Globus pallidus (tissue), 1 donor: ENCODE measurements around the gene PIP5K1B.
"Not testable (repeated sequence)": the region's sequence is repeated elsewhere in the genome, so short reads cannot be mapped to it uniquely, and the experiment has no call there.

Source experiments
- DNase-seq: peaks from one replicate; pipeline ENCODE4 v3.0.0-alpha.2; 2015; ENCODE audit warnings: low spot score

PIP5K1B gene

GRCh38 chr9:69028754-69029153 lies 323.7 kb downstream of the PIP5K1B start:
- DNase-seq, result no peak

- no peak for DNase-seq
Observed at GRCh38 chr9:69029535-69029934, 324.5 kb downstream of the PIP5K1B start.

DNA sequence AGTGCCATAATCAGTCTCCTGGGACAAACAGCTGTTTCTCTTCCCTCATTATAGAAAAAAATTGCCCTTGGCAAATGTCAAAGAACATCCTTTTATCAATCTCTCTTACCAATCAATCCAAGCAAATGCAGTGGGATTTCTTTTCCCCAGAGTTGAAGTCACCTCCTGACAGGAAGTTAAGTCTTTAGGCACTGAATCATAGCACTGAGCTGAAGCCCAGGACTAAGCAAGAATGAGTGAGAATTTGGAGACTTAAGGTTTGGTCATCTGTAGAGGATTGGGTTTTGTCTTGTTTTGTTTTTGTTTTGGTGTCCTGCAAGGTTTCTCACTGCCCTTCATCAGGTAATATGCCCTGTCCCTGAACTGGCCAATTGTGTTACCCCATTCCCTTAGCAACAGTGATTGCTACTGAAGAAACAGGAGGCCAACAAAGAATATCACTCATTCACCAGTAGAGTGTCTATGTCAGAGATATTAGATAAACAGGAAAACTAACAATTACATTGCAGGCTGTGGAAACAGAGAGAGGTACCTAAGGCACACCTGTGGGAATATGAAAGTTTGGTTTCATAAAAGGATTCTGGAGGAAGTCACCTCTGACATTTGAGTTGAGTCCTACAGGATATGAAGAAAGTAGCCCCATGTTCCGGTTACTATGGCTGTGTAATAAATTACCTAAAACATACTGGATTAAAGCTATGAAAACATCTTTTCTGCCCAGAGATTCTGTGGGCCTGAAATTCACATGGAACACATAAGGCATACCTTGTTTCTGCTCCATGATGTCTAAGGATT lies 326.0 kb downstream of the PIP5K1B start:
- no peak for DNase-seq

DNA sequence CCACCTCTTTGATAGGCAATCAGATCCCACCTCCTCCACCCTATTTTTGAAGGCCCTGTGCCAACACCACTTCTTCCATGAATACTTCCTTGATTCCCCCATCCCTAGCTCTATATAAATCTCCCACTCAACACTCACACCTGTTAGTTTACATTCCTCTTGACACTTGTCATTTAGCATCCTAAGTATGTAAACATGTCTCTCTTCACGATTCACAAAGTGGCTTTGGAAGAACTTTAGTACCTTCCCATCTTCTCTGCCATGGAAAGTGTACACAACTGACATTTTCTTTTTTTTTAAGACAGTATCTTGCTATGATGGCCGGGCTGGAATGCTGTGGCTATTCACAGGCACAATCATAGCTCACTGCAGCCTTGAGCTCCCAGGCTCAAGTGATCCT lies 329.0 kb downstream of the PIP5K1B start:
- DNase-seq, result no peak

- peak; percentile 76 for DNase-seq
Observed at GRCh38 chr9:69035438-69036308, 330.6 kb downstream of the PIP5K1B start, which contains the start of gene FXN. Gene FXN, plus strand, starts transcription at chr9:69035752. Its CDS starts 31 bp downstream, at chr9:69035783.

- DNase-seq, result peak; percentile 11
Observed at GRCh38 chr9:69036309-69036708, 331.3 kb downstream of the PIP5K1B start.

DNA sequence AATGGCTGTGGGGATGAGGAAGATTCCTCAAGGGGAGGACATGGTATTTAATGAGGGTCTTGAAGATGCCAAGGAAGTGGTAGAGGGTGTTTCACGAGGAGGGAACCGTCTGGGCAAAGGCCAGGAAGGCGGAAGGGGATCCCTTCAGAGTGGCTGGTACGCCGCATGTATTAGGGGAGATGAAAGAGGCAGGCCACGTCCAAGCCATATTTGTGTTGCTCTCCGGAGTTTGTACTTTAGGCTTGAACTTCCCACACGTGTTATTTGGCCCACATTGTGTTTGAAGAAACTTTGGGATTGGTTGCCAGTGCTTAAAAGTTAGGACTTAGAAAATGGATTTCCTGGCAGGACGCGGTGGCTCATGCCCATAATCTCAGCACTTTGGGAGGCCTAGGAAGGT lies 331.8 kb downstream of the PIP5K1B start:
- DNase-seq, result no peak

- no peak for DNase-seq
Observed at GRCh38 chr9:69040646-69041045, 335.6 kb downstream of the PIP5K1B start.

GRCh38 chr9:69044240-69045219 lies 339.5 kb downstream of the PIP5K1B start:
- DNase-seq, result no peak

DNA sequence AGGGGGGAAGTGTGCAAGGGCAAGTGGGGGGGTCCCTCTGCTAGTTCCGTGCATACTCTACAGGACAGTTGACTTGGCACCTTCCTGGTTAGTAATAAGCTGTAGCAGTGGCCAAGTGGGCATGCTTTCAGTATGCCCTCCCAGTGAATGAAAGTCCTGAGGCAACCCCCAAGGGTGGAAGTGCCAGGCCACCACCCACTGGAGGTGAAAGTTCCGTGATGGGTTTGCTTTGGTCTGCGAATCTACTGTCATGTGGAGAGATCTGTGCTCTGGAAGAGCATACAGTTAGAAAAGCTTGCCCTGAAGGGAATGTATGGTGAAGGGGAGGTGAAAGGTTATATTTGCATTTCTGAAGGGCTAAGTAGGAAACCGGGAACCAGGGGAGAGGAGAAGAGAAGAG lies 340.8 kb downstream of the PIP5K1B start:
- no peak for DNase-seq

- no peak for DNase-seq
Observed at GRCh38 chr9:69046723-69047122, 341.7 kb downstream of the PIP5K1B start.

DNA sequence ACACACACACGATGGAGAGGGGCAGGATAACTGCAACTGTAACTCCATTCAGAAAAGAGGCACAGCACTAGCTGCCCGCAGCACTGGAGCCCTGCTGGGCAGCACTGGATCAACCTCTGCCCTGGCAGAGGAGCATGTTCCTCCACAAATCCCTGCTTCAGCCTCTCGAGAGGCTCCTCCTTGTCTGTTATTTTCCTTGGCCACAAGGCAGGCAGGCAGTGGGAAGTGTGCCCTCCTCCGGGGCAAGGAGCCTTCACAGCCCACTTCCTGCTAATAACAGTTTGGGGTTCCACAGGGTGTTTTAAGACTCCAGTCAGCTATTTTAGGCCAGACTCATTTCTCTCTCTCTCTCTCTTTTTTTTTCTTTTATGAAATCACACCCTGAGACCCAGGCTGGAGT lies 342.3 kb downstream of the PIP5K1B start:
- no peak for DNase-seq

DNA sequence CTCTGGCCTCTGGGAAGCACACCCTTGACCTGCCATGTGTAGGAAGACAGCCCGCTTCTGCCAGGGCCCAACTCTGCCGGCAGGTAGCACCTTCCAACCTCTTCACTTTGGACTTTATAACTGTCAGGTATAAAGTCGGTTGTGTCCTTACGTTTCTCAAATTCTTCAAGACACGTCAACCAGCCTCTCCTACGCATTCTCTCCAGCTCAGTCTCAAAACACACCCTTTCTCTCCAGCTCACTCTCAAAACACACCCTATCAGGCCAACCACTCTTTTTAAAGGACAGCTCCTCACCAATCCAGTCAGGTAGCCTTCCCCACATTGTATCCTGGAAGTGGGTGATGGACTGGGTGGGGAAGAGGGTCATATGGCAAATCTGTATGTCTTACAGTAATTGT lies 344.1 kb downstream of the PIP5K1B start:
- no peak for DNase-seq

GRCh38 chr9:69050936-69051335 lies 345.9 kb downstream of the PIP5K1B start:
- not testable (repeated sequence) for DNase-seq

DNA sequence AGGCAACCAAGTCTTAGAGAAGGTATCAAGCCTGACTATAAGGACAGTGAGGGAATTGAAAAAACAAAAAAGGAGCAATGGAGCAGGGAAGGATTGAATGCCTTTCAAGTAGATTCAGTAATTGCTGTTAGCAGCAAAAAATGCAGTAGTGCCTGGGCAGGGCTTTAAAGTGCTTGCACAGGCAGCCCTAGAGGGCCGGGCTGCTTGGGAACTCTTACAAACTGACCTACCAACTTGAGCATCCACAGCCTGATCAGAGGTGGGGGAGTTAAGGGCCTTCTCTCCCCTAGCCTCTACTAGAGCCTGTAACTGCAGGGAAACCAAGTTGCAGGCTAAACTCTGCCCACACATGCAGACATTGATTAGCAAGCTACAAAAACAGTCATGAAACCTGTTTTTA lies 349.9 kb downstream of the PIP5K1B start:
- no peak for DNase-seq

DNA sequence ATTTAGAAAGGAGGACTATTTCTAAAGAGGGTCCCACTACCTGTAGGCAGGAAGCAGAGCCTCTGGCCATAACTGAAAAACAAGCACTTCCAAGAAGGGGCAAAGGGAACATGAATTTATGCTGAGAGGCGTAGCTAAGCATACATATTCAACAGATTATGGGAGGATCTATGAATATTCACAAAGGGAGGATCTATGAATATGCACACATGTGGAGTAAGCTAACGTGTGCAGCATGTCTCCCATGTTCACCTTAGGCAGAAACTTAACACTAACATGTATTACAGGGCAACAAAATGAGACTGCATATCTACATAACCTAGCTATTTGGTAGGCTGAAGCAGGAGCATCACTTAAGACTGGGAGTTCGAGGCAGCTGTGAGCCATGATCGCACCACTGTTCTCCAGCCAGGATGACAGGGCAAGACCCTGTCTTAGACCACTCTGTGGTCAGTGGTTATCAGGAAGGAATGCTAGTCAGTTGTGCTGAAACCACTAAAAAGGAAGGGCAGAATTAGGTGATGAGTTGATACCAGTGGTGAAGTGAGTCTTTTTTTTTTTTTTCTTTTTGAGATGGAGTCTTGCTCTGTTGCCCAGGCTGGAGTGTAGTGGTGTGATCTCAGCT lies 351.3 kb downstream of the PIP5K1B start:
- DNase-seq, result no peak

DNA sequence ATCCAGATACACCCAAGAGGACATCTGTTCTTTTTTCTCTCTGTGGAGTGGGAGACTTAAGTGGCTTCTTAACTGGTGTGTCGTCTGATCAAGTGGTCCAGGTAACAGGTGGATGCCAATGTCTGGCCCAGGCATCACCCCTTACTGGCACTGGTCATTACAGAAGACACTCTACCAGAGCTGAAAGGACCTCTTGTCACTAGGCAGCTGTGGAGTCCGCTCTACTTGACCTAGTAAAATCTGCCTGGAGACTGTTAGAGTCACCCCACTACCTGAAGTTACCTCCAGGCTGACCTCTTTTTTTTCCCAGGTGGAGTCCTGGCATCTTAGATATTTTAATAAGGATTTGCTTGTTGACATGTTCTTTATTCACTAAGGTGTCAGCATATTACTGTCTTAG lies 353.1 kb downstream of the PIP5K1B start:
- DNase-seq, result no peak
